ENCODE measurements around the gene RBM38. TPM values are rescaled to one million over a fixed set of nuclear protein-coding genes. Genes with fewer than 3 reads are reported as not detected.
A peak's percentile ranks its signal among the peaks of the same experiment; 100 is the strongest.
"Not testable (repeated sequence)": the region's sequence is repeated elsewhere in the genome, so short reads cannot be mapped to it uniquely, and the experiment has no call there.

The RBM38 gene
- total RNA-seq, 2 experiments from 2014 or later: 60.9 to 62.8 TPM

GRCh38 chr20:57414867-57415592 lies 23.8 kb downstream of the RBM38 start:
- no peaks in the 10 kb centered on the region for H3K9me3 Mint-ChIP-seq
- peaks cover 4% of the 10 kb centered on the region for H3K27me3 Mint-ChIP-seq
- POLR2A ChIA-PET: interaction anchor here (1.0 kb wide), 1 partner anchor 13 kb away, joined by 3 read pairs; no protein-coding TSS in a partner anchor
- H3K36me3 Mint-ChIP-seq: peaks cover 3% of the 10 kb centered on the region
- H3K4me1 Mint-ChIP-seq: peaks cover 12% of the 10 kb centered on the region
- H3K27ac Mint-ChIP-seq: no peak overlapping the region
- DNase-seq (no peak), ATAC-seq (ENCODE audit: low read depth) (no peak)
- H3K4me3 Mint-ChIP-seq: no peak overlapping the region

GRCh38 chr20:57415771-57416170 lies 24.6 kb downstream of the RBM38 start:
- H3K4me3 Mint-ChIP-seq: no peak overlapping the region
- POLR2A ChIA-PET: no interaction called here

GRCh38 chr20:57416296-57417022 lies 25.3 kb downstream of the RBM38 start:
- no peak overlapping the region for H3K4me3 Mint-ChIP-seq
- peaks cover 7% of the 10 kb centered on the region for H3K4me1 Mint-ChIP-seq
- H3K36me3 Mint-ChIP-seq: no peaks in the 10 kb centered on the region
- no peaks in the 10 kb centered on the region for H3K9me3 Mint-ChIP-seq
- DNase-seq (no peak), ATAC-seq (ENCODE audit: low read depth) (no peak)
- H3K27ac Mint-ChIP-seq: no peak overlapping the region
- POLR2A ChIA-PET: no interaction called here
- peaks cover 4% of the 10 kb centered on the region for H3K27me3 Mint-ChIP-seq

More at GRCh38 chr20:57415771-57416170, 24.6 kb downstream of the RBM38 start:
- Mint-ChIP-seq H3K9me3 (no peaks in the 10 kb centered on the region), H3K36me3 (peaks cover 2% of the 10 kb centered on the region), H3K27me3 (peaks cover 4% of the 10 kb centered on the region), H3K27ac (no peak overlapping the region), H3K4me1 (peaks cover 12% of the 10 kb centered on the region)
- ATAC-seq (ENCODE audit: low read depth) (no peak), DNase-seq (no peak)

- H3K9me3 Mint-ChIP-seq: no peaks in the 10 kb centered on the region
- peaks cover 7% of the 10 kb centered on the region for H3K4me1 Mint-ChIP-seq
- H3K27me3 Mint-ChIP-seq: peaks cover 4% of the 10 kb centered on the region
- ATAC-seq (ENCODE audit: low read depth): no peak
- H3K36me3 Mint-ChIP-seq: no peaks in the 10 kb centered on the region
- H3K27ac Mint-ChIP-seq: no peak overlapping the region
- DNase-seq: no peak
- POLR2A ChIA-PET: interaction anchor here (2.1 kb wide), 1 partner anchor 25 kb away, joined by 9 read pairs; no protein-coding TSS in a partner anchor
- no peak overlapping the region for H3K4me3 Mint-ChIP-seq
Measured at GRCh38 chr20:57417051-57417689, 26.0 kb downstream of the RBM38 start.

GRCh38 chr20:57417830-57418780 lies 26.9 kb downstream of the RBM38 start:
- no peaks in the 10 kb centered on the region for H3K36me3 Mint-ChIP-seq
- ATAC-seq (ENCODE audit: low read depth) (no peak), DNase-seq (no peak)
- POLR2A ChIA-PET: interaction anchor here (0.9 to 2.1 kb wide), 3 partner anchors 16 to 56 kb away, joined by 3 to 9 read pairs (median 3); no protein-coding TSS in a partner anchor
- no peak overlapping the region for H3K4me3 Mint-ChIP-seq
- H3K4me1 Mint-ChIP-seq: peaks cover 3% of the 10 kb centered on the region
- no peak overlapping the region for H3K27ac Mint-ChIP-seq
- H3K9me3 Mint-ChIP-seq: no peaks in the 10 kb centered on the region
- peaks cover 4% of the 10 kb centered on the region for H3K27me3 Mint-ChIP-seq

- POLR2A ChIA-PET: interaction anchor here (2.1 kb wide), 1 partner anchor 27 kb away, joined by 9 read pairs; no protein-coding TSS in a partner anchor
- H3K36me3 Mint-ChIP-seq; H3K4me3 Mint-ChIP-seq; DNase-seq; H3K9me3 Mint-ChIP-seq; H3K27me3 Mint-ChIP-seq; ATAC-seq (ENCODE audit: low read depth); H3K27ac Mint-ChIP-seq: not testable (repeated sequence)
- peaks cover 10% of the 10 kb centered on the region for H3K4me1 Mint-ChIP-seq
Measured at GRCh38 chr20:57419479-57419878, 28.3 kb downstream of the RBM38 start.

DNA sequence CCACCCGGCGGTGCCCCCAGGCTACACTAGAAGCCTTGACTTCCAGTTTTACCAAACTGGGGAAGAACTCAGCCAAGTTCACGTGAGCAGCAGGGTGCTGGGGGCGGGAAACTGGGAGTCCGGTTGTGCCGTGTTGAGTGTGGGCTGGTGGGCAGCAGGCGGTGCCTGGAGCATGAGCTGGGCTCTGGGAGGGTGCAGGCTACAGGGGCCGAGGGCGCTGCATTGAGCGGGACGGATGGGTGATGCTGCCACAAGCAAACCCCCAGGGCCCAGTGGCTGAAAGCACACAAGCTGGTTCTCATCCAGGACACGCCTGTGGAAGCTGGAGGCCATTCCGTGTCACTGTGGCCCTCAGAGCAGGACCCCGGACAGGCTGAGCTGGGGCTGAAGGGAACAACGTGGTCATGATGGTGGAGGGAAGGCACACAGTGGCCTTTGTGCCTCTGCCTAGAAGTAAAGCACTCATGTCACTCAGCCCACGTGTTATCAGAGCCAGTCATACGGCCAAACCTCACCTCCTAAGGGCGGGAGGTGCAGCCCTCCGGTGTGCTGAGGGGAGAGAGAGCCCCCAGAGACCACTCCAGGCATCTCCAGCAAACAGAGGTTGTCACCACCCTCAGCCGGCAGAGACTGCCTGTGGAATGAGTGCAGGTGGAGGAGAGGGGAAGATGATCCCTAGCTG lies 29.5 kb downstream of the RBM38 start:
- ATAC-seq (ENCODE audit: low read depth) (no peak), DNase-seq (no peak)
- H3K36me3 Mint-ChIP-seq: no peaks in the 10 kb centered on the region
- no peak overlapping the region for H3K4me3 Mint-ChIP-seq
- H3K9me3 Mint-ChIP-seq: no peaks in the 10 kb centered on the region
- peaks cover 4% of the 10 kb centered on the region for H3K27me3 Mint-ChIP-seq
- no peak overlapping the region for H3K27ac Mint-ChIP-seq
- H3K4me1 Mint-ChIP-seq: peaks cover 16% of the 10 kb centered on the region
- POLR2A ChIA-PET: no interaction called here

DNA sequence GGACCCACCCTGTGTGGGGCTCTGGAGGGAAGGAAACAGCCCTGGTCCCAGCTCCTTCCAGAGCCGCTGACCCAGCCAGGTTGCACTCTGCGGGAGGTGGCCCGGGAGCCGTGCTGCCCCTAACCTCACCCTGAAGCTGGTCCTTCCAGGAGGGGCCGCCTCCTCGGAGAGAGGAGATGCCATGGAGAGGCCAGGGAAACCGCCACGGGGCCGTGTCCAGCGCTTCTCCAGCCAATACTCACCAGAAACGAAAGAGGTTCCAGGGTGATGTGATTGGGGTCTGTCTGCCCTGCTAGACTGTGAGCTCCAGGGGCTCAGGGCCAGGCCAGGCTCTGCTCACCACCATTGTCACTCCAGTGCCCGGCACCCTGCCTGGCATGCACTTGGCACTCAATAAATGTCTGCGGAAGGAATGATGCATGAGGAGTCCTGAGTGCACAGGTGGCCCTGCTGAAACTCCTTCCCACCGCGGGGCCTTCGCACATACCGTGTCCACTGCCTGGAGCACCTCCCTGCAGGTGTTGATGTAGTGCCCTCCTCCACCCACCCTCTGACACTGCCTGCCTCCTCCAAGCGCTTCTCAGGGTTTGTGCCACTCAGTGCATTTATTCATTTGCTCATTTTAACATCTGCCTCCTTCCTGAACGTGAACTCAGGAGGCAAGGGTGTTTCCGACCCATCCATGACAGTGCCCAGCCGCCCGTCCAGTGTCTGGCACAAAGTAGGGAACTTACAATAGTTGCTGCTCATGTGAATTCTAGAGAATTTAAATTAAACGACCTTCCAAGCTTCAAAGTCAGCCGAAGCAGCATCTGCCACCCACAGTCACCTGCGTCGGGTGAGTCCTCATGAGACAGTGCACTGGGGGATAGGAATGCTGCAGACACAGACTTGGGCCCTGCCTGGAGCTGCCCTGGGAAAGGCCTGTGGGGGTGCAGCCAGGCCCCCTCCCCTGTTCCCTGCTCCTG lies 30.3 kb downstream of the RBM38 start:
- POLR2A ChIA-PET: no interaction called here
- Mint-ChIP-seq H3K27ac (no peak overlapping the region), H3K4me3 (no peak overlapping the region)

DNA sequence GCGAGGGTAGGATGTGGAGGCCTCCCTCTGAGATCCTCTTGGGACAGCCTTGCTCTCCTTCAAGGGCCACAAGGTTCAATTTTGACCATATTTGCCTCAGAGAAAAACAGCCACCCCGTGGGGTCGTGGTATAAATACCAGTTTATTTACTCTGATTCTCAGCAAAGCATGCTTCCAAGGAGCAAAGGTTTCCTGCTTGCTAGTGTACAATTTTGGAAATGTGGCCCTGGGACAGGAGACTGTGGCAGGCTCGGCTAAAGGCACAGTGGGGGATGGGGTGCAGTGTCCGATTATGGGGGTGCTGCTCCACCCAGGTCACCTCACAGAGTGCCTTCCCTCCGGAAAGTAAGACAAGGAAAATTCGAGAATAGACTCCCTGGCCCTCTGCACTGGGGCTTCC lies 31.1 kb downstream of the RBM38 start:
- no peak overlapping the region for H3K4me3 Mint-ChIP-seq
- H3K4me1 Mint-ChIP-seq: peaks cover 17% of the 10 kb centered on the region
- no peaks in the 10 kb centered on the region for H3K9me3 Mint-ChIP-seq
- no peak overlapping the region for H3K27ac Mint-ChIP-seq
- peaks cover 2% of the 10 kb centered on the region for H3K27me3 Mint-ChIP-seq
- no peak for ATAC-seq (ENCODE audit: low read depth)
- H3K36me3 Mint-ChIP-seq: no peaks in the 10 kb centered on the region
- no peak for DNase-seq
- POLR2A ChIA-PET: interaction anchor here (0.6 kb wide), 1 partner anchor 1559 kb away, joined by 9 read pairs; no protein-coding TSS in a partner anchor

More for the DNA sequence above, 30.3 kb downstream of the RBM38 start:
- no peak for ATAC-seq (ENCODE audit: low read depth)
- Mint-ChIP-seq H3K36me3 (no peaks in the 10 kb centered on the region), H3K9me3 (no peaks in the 10 kb centered on the region), H3K4me1 (peaks cover 19% of the 10 kb centered on the region), H3K27me3 (peaks cover 4% of the 10 kb centered on the region)
- no peak for DNase-seq

GRCh38 chr20:57425150-57426013 lies 34.2 kb downstream of the RBM38 start:
- no peak overlapping the region for H3K4me3 Mint-ChIP-seq
- ATAC-seq (ENCODE audit: low read depth): no peak
- H3K27ac Mint-ChIP-seq: peak overlapping the region; percentile 4
- peaks cover 1% of the 10 kb centered on the region for H3K27me3 Mint-ChIP-seq
- H3K36me3 Mint-ChIP-seq: no peaks in the 10 kb centered on the region
- H3K4me1 Mint-ChIP-seq: peaks cover 17% of the 10 kb centered on the region
- no peaks in the 10 kb centered on the region for H3K9me3 Mint-ChIP-seq
- no peak for DNase-seq
- POLR2A ChIA-PET: interaction anchor here (2.0 kb wide), 1 partner anchor 8 kb away, joined by 6 read pairs; no protein-coding TSS in a partner anchor

DNA sequence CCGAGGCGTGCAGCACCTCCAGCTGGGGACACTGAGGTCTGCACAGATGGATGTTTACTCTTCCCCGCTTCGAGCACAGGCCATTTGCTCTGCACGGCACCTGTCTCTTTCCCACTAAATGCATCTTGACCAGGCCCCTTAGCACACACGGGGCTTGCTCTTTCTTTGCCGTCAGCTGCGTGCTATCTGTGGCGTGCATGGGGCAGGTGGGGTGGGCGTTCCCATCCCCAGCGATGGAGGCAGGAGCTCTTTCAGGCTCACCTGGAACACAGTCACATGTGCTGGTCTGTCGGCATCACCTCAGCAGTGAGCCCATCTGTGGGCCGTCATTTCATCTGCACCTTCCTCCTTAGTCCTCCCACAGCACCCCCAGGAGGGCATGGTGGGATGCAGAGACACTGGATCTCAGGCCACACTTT lies 35.1 kb downstream of the RBM38 start:
- no peaks in the 10 kb centered on the region for H3K36me3 Mint-ChIP-seq
- no peaks in the 10 kb centered on the region for H3K9me3 Mint-ChIP-seq
- H3K27me3 Mint-ChIP-seq: peaks cover 1% of the 10 kb centered on the region
- POLR2A ChIA-PET: no interaction called here
- ATAC-seq (ENCODE audit: low read depth) (no peak), DNase-seq (no peak)
- peaks cover 17% of the 10 kb centered on the region for H3K4me1 Mint-ChIP-seq
- no peak overlapping the region for H3K4me3 Mint-ChIP-seq
- peak overlapping the region; percentile 31 for H3K27ac Mint-ChIP-seq

Data from activated naive CD8-positive, alpha-beta T cell treated with anti-CD3 and anti-CD28 coated beads, Interleukin-2, amount 10 ng/mL, durations not matched to agents 7 days and 5 days (primary cell).